ENCODE measurements around the gene CCR6.

The CCR6 gene

DNA sequence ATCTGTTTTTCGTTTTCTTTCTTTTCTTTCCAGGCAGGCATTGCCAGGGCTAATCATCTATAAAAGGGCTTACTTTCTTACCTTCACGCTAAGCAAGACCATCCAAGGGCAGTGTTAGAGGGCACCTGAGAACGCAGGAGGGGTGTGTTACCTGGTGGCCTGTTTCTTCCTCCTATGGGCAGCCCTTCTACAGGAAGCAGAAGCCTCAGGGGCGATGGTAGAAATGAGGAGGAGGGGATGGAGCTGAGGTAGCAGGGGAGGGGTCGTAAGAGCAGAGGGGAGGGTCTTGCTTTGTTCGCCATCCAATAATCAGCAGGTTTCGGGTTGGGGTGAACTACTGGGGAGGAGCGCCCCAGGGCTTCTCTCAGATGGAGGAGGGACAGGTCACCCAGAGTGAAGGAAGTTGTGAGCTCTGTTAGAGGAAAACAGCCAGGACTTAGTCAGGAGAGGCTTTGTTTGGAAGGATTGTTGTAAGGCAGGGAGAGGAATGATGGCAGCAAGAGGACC is 1.5 kb upstream of the CCR6 start:
- no peak for DNase-seq

DNA sequence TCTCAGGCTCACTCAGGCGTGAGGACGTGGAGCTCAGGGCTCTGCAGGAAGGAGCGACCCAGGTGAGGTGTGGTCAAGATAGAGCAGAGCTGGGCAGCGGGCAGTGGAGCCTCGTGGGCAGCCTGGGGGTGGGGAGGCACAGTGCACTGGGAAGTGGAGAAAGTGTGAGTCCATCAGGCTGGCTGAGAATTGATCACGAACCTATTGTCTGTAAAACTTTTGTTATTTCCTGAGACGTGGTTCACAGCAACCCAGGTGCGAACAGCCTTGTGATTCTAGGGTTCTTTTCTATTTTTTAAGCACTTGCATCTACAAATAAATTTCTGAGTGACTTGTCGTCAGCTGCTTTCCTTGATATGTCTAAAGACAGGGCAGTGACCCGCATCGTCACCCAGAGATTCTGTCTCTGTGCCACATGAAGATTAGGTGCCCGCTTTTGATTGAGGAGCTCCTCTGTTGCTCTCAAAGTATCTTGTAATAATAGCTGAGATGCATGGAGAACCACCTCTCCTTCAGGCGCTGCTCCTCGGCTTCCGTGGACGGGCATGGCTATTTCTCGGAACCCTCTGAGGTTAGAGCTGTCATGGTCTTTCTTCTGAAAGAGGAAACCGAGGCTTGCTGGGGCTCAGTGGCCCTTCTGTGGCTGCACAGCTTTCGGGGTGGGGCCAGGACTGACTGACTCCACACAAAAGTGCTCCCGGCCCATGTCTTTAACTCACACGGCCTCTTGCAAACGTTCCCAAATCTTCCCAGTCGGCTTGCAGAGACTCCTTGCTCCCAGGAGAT is 662 bp upstream of the CCR6 start:
- no peak for DNase-seq

DNA sequence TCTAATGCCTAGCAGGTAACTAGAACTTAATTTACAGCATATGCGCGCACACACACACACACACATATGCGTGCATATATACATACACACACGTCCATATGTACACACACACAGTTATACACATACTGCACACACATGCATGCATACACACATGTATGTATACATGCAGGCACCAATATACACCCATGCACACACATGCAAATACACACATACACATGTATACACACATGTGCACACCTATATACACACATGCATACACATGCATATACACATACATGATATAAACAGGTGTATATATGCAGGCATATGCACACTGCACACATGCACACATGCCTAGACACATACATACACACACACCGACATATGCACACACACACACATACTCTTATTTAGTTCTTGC is 1.9 kb downstream of the CCR6 start:
- DNase-seq, result no peak

DNA sequence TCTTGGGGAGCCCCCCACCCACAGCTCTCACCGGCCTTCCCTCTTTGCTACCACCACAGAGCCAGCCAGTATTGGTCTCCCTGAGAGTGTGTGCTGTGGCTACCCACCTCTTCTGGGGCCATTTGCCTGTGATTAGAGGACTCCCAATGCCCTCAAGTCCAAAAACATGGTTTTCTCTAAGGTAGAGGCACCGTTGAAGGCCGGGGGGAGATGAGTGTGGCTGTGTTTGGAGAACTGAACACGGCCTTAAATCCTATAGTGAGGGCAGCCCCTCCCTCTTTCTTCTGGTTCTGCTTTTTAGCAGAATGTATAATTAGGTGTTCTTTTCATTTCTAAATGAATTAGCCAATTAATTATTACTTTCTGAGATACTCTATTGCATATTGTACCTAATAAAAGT is 2.5 kb downstream of the CCR6 start:
- DNase-seq, result no peak

DNA sequence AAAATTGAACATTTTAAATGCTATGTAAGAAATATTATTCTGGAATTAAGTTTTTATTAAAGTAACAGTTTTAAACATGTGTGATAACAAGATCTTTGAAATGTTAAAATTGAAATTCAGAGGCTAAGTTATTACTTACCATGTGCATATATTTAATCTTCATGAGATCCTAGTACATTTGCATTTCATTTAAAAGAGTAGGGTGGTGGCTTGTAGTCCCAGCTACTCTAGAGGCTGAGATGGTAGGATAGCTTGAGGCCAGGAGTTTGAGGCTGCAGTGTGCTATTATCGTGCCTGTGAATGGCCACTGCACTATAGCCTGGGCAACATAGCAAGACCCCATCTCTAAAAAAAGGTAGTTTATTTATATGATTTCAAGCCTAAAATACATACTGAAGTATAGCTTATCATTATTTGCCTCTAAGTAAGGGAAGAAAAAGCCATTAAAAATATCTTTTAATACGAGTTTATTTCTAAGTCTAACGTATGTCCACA is 3.0 kb downstream of the CCR6 start:
- no peak for DNase-seq

DNA sequence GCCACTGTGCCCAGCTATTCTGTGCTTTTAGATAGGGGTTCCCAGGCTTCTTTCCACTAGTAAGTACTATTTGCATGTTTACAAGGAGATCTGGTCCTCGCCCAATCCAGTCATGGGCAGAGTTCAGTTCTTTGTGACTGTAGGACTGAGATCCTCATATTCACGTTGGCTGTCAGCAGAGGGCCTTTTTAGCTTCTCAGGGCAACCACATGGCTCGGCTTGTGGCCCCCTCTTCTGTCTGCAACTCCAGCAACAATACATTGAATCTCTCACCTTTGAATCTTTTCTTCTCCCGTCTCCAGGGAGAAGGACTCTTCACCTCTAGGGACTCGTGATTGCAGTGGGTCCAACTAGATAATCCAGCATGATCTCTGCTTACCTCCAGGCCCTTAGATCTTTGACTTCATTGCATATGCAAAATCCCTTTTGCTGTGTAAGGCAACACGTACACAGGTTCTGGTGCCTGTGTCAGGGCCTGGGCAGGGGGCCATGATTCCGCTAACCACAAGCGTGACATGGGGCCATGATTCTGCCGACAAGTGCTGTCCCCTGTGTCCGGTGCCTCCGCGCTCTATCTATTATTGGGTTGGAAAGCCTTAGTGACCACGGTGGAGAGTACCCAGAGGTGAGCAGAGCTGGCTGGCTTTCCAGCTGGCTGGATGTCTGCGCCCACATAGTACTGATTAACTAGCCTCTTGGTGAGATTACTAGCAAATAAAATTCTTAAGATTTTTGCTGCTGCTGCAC is 5.1 kb downstream of the CCR6 start:
- DNase-seq, result no peak

DNA sequence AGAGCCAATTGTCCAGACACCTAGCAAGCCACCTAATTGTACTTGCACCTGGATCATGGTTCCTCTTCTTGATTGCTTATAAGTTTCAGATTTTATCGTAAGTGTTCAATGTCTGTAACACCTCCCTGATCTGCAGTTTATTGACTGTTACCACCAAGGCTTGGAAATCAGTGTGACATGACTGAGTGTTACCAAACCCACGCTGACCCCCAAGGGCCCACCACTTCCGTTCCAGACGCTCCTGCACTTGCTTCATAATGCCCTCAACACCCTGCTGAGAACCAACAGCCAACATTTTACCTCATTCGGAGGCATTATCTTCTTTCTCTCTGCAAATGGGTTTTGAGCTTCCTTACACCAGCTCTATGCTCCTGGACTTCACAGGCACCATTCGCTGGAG is 6.3 kb downstream of the CCR6 start:
- DNase-seq, result no peak

DNA sequence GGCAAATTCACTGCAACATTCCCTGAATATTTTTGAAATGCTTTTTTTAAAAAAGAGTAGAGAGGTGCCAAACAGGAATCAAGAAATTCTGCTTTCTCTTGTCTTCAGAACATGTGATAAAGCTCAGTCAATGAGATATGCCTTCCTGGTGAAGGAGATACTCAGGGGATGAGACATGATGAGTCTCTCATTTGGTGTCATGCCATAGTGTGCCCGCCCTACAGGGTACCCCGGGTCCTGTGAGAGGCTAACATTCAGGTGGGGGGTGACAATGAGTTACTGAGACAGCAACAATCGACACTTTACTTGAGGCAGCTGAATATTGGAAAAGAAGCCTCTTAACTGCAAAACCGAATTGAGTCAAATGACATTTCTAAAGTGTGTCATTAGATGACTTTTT is 6.7 kb downstream of the CCR6 start:
- DNase-seq, result no peak

DNA sequence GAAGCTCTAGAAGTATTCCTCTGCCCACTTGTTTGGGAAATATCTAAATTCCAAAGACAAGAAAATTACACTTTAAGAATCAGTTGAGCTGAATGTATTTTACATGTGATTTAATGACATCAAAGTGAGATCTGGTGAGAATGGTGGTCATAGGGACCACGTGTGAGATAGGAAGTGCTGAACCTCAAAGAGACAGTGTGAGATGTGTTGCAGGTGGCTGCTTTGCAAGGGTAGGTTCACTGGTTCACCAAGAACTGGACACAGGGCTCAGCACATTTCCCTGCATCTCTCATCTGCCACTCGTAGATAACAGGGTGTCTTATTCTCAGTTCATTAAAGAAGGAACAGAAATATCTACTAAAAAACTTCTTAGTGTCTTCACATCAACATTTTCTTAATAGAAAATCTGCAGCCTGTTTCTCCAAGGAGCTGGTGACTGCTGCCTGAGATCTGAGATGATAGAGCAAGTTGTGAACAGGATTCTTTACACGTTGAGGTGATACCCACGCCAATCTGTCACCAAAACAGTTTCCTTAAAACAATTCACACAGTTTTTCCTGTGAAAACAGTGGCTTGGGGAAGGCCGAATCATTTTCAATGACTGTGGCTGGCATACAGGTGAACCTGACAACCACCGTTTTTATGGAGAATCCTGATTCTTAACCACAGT is 7.2 kb downstream of the CCR6 start:
- no peak for DNase-seq

DNA sequence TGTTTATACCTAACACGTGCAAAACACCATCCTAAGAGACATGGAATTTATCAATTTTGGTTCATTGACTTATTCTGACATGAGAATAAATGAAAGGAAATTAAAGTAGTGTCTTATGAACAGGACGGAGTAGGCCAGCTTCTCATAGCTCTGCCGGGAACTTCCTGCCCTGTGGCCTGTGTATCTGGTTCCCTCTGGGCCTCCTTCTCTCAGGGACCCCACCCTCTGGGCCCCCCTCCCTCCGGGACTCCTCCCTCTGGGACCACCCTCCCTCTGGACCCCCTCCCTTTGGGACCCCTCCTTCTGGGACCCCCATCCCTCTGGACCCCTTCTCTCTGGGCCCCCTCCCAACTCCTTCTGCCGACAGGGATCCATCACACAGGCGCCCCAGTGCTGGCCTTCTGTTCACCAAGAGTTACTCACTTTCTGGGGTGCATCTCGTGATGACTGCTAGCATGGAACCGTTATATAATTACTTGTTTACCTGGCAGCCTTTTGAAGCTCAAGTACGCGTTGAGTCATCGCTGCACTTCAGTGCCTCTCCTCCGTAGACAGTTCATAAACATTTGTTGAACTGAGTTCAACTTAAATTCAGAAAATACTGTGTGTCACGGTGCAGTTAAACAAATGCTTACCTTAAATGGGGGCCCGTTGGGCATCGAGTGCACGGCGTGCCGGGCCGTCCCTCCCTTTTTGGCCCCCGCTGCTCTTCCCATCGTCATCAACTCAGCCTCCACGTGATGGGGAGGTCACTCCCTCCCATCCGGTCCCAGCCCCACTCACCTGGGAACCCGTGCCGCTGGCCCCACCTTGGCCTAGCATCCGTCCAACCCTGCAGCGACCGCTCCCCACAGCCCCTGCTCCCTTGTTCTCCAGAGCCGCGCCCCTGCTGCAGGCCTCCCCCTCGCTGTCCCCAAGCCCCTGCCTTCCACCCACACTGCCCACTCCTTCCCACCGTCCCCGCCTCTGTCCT is 8.1 kb downstream of the CCR6 start:
- DNase-seq, result no peak

DNA sequence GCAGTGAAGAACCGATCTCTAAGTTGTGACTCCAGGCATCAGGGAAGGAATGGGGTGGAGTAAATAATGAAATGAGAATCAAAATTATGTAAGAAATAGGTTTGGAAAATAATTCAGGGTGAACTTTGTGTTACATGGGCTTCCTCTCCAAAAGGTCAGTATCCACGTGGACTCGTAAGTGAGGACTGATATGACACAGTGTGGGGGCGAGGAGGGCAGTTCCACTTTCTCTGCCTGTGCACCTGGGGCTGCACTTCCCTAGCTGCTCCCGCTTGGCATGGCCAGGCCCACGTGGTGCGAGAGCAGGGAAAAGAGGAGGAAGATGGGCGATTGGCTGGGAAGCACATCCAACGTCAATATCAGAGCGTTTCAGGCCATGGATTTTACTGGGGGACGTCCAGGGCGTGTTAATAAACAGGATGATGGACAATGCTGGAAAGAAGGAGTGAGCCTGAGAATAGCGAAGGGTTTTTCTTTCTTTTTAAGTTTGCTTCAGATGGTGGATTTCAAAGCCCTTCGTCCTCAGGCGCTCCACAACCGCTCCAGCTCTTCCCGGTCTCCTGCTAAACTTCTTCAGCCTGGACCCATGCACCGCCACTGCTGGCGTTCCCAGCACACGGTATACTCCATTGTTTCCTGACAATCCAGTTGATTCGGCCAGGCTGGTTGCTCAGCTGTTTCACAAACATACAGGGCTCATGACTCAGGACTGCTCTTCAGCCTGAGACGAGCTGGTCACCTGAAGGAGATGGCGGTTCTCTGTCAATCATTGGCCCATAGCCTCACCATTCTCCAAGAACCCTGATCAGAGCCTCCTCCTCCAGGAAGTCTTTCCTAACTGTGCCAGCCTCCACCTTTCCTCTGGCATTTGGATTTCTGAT is 11.8 kb downstream of the CCR6 start:
- DNase-seq, result no peak

DNA sequence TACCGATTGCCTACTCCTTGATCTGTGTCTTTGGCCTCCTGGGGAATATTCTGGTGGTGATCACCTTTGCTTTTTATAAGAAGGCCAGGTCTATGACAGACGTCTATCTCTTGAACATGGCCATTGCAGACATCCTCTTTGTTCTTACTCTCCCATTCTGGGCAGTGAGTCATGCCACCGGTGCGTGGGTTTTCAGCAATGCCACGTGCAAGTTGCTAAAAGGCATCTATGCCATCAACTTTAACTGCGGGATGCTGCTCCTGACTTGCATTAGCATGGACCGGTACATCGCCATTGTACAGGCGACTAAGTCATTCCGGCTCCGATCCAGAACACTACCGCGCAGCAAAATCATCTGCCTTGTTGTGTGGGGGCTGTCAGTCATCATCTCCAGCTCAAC is 13.5 kb downstream of the CCR6 start:
- DNase-seq, result no peak

DNA sequence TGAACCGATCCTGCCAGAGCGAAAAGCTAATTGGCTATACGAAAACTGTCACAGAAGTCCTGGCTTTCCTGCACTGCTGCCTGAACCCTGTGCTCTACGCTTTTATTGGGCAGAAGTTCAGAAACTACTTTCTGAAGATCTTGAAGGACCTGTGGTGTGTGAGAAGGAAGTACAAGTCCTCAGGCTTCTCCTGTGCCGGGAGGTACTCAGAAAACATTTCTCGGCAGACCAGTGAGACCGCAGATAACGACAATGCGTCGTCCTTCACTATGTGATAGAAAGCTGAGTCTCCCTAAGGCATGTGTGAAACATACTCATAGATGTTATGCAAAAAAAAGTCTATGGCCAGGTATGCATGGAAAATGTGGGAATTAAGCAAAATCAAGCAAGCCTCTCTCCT is 14.2 kb downstream of the CCR6 start:
- DNase-seq, result no peak

DNA sequence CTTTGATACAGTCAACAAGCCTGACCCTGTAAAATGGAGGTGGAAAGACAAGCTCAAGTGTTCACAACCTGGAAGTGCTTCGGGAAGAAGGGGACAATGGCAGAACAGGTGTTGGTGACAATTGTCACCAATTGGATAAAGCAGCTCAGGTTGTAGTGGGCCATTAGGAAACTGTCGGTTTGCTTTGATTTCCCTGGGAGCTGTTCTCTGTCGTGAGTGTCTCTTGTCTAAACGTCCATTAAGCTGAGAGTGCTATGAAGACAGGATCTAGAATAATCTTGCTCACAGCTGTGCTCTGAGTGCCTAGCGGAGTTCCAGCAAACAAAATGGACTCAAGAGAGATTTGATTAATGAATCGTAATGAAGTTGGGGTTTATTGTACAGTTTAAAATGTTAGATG is 15.0 kb downstream of the CCR6 start:
- no peak for DNase-seq

DNA sequence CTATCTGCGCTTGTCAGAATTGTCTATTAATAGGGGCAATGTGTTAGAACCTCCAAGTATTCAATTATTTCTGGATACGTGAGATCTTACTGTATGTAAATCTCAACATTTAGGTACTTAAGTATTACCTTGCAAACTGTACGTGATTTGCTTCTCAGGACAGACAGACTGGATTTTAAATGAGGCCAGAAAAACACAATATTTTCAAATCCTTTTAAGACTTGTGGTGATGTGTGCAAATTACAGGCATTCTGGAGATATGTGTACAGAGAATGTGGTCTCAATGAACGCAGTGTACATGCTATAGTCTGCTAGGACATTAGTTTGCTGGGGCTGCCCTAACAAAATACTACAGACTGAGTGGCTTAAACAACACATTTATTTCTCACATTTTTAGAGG is 16.9 kb downstream of the CCR6 start:
- DNase-seq, result no peak

DNA sequence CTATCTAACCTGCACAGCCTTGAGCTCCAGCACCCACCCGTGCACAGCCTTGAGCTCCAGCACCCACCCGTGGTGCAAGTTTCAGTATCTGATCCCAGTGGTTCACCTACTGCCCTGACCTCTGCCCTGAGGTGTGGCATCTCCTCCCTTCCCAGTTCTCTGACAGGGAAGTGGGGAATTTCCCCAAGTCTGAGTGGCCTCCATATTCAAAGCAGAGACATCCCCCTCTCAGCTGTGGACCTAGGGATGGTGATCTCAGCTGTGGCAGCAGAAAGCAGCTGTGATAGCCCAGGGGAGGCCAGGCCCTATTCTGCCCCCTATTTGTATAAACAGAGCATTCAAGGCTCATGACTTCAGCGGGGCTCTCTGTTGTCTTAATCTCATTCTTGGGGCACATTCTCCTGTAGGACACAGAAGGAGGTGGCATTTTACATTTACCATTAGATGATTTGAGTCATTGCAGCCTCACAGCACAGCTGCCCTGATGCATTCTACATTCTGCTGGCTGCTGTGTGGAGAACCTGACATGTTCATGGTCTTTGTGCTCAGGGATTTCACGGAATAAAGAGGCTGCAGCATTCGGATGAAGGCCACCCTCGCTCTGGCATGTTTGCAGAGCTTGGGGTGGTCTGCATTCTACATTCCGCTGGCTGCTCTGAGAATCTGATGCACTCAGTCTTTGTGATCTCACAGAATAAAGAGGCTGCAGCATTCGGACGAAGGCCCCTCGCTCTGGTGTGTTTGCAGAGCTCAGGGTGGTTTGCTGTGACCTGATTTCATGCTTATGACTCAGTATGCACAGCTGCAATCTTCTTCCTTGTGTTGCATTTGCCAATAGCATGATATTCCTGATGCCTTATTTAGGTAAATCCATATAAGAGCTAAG is 17.9 kb downstream of the CCR6 start:
- DNase-seq, result no peak

DNA sequence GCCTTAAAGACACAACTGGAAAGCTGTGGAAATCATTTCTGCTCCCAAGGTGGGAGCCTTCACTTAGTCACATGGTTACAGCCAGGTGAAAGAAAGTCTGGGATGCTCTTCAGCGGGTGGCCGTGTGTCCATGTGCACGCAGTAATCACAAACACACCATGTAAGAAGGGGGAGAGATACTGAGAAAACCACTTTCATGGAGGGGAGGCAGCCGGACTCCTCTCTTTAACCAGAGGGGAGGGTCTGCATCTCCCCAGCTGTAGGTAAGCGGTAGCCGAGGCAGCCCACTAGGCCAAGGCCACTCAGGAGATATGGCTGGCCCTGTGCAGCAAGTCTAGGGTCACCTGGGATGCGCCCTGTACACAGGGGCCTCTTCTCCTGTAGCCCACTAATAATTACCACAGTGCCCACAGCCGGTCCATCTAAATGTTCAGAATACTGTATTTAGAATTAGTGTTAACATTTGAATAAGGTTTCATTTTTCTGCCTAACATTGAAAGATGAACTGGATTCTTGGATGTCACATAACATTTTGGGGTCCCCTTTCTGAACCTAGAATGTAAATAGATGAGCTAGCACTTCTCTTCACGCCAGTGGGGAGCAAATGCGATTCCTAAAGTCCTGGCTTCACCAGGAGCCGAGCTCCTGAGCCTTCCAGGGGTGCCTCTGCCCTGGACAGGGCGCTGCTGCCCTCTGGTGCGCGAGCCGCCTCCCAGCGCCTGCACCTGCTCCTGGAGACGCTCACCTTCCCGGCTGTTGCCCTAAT is 19.0 kb downstream of the CCR6 start:
- peak; percentile 66 for DNase-seq

DNA sequence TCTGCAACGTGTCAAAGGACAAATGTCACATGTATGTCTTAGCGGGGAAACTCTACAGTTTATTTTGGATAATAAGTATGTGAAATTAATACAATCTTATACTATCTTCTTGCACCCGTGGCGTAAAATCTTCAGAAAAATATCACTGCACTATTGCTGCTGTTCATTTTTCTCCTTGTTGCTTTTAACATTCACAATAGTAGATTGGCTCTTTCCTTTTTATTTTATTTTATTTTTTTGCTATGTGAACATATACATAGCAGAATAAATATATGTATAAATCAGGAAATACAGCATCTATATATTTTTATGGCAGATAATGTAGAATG is 19.5 kb downstream of the CCR6 start:
- no peak for DNase-seq

DNA sequence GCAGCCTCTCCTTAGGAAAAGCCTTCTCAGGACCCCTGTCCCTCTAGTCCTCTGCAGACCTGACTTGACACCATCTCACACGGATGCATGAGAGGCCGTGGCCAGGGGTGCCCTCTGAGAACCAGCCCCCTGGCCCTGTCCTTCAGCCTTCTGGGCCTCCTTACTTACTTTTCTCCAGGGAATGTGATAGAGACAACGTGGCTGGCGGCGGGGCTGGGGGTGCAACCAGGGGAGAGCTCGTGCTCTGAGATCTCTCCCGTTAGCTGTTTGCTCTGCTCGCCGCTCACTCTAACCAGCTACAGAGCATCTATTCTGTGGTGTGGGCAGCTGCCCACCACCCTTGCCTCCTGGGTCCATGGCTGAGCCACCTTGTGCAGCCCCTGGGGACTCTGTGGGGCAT is 20.1 kb downstream of the CCR6 start:
- no peak for DNase-seq

DNA sequence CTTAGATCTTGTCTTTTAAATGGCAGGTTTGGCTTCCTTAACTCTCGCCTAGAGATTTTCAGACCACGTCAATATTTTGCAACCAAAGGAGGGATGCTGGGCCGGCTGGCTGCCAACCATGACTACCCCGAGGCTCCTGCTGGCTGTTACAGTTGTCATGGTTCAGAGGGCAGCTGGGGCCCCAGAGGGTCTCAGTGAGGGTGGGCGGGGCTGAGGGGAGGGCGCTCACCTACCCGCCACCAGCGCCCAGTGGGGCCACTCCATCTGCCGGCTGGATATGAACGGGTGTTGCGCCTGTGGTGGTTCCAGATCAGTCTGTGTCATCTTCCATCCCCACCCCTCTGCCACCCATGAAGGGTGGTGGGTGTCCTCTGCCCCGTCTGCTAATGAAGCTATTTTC is 22.6 kb downstream of the CCR6 start:
- DNase-seq, result no peak
